HepG2 (cell line): ENCODE results near the gene NFS1. TPM values are rescaled to one million over a fixed set of nuclear protein-coding genes. Genes with fewer than 3 reads are reported as not detected.

Source experiments
- CENPBD1 ChIP-seq: sonication (generic); formaldehyde crosslinking; IDR thresholded peaks from 2 replicates; pipeline ENCODE4 v1.8.0; 2022; ENCODE audit warnings: missing genetic modification reagents, low read depth, mild to moderate bottlenecking, borderline replicate concordance
- CSRNP2 ChIP-seq: sonication (generic); formaldehyde crosslinking; conservative IDR thresholded peaks from 2 replicates; pipeline ENCODE4 v1.8.0; 2022; ENCODE audit warnings: low read depth, missing genetic modification reagents
- GATAD1 ChIP-seq: IDR thresholded peaks from 2 replicates; pipeline ENCODE4 v1.6.1; 2016; ENCODE audit warnings: missing genetic modification reagents, missing compliant biosample characterization
- KDM5B ChIP-seq: sonication (generic); formaldehyde crosslinking; IDR thresholded peaks from 2 replicates; pipeline ENCODE4 v1.4.0; 2020; ENCODE audit warnings: missing genetic modification reagents, mild to moderate bottlenecking, borderline replicate concordance
- KMT2B ChIP-seq: IDR thresholded peaks from 2 replicates; pipeline ENCODE4 v1.6.1; 2016; ENCODE audit warnings: missing genetic modification reagents, missing compliant biosample characterization
- NBN ChIP-seq: fragments of 450-650 bp; conservative IDR thresholded peaks from 2 replicates; pipeline ENCODE4 v1.6.1; 2017
- RCOR2 ChIP-seq: IDR thresholded peaks from 2 replicates; pipeline ENCODE4 v1.6.1; 2016; ENCODE audit warnings: missing biosample characterization, missing genetic modification reagents
- ZBTB40 ChIP-seq, 2 experiments: fragments of 450-650 bp in 1 of 2; sonication (generic) in 1 of 2; formaldehyde crosslinking in 1 of 2; IDR thresholded peaks; 2 replicates each; pipeline versions ENCODE4 v1.6.1 to v1.8.0; 2016 to 2022; ENCODE audit warnings: antibody characterized with exemption in 1 of 2, mild to moderate bottlenecking in 1 of 2, missing genetic modification reagents in 1 of 2
- ZMYM4 ChIP-seq: sonication (generic); formaldehyde crosslinking; IDR thresholded peaks from 2 replicates; pipeline ENCODE4 v1.8.1; 2023; ENCODE audit warnings: mild to moderate bottlenecking, missing genetic modification reagents
- ZNF136 ChIP-seq: sonication (generic); formaldehyde crosslinking; IDR thresholded peaks from 2 replicates; pipeline ENCODE4 v1.8.1; 2022; ENCODE audit warnings: low read depth, mild to moderate bottlenecking, moderate library complexity, missing genetic modification reagents
- ZNF142 ChIP-seq: sonication (generic); formaldehyde crosslinking; IDR thresholded peaks from 2 replicates; pipeline ENCODE4 v1.4.0; 2020; ENCODE audit warnings: missing genetic modification reagents
- ZNF17 ChIP-seq: sonication (generic); formaldehyde crosslinking; IDR thresholded peaks from 2 replicates; pipeline ENCODE4 v1.5.0; 2020; ENCODE audit warnings: mild to moderate bottlenecking, missing genetic modification reagents
- polyA plus RNA-seq, 8 experiments: library from polyadenylated mRNA; depleted of rRNA in 3 of 8; stranded (reverse) in 7 of 8; unstranded in 1 of 8; fragments of >200 nt; fragmentation: Illumina TruSeq in 4 of 8; extraction: Trizol in 4 of 8; gene quantifications; 2 replicates each; pipeline versions ENCODE4 v1.2.1 to v1.2.3, GENCODE V29; 2011 to 2016; ENCODE audit warnings: low read depth in 4 of 8, missing spikeins in 1 of 8, mixed read lengths in 1 of 8; ENCODE audit not compliant: insufficient read depth in 1 of 8
- total RNA-seq, 5 experiments: library from RNA; depleted of rRNA; stranded (reverse); fragments of >200 nt; fragmentation: Illumina TruSeq; extraction: Trizol; gene quantifications; 2 replicates each; pipeline ENCODE4 v1.2.3, GENCODE V29; 2016; ENCODE audit warnings: low read depth in 1 of 5

Gene NFS1
- total and polyA plus RNA-seq, 2 of the 13 experiments (the other 11 are each of a cell fraction or from before 2014, with no cell fraction given), result 65.9 to 88.1 TPM

- TF ChIP-seq ZBTB40 (IDR thresholded peaks at IDR 0.05) (no peak), ZBTB40 (CRISPR knock-in tag; IDR thresholded peaks at IDR 0.05) (no peak), ZMYM4 (CRISPR knock-in tag) (peak; percentile 25; the same call in 1 of the 2 replicates), NBN (no peak), KMT2B (no peak), ZNF17 (CRISPR knock-in tag) (no peak), KDM5B (CRISPR knock-in tag) (no peak), ZNF136 (CRISPR knock-in tag) (no peak), CENPBD1 (CRISPR knock-in tag) (no peak), ZNF142 (0 out of 2 replicates have a peak, but pooled peaks have one; percentile 34), CSRNP2 (CRISPR knock-in tag) (no peak), GATAD1 (CRISPR knock-in tag) (peak; percentile 57; the same call in 1 of the 2 replicates), RCOR2 (peak; percentile 63; the same call in 1 of the 2 replicates)
These were observed 3.9 kb downstream of the NFS1 start (continued) for GRCh38 chr20:35695245-35695749.
